ENCODE results near the gene ABTB2. TPM values are rescaled to one million over a fixed set of nuclear protein-coding genes. Genes with fewer than 3 reads are reported as not detected.

Gene ABTB2
- total and polyA plus RNA-seq, 9 of the 15 experiments (the other 6 are each of a cell fraction or from before 2014, with no cell fraction given), result 0.03 to 0.18 (median 0.12) TPM; not detected in 2

- TF ChIP-seq E2F8 (IDR thresholded peaks at IDR 0.05; ENCODE audit: low read depth, partially characterized antibody) (no peak), TAF15 (IDR thresholded peaks at IDR 0.05; ENCODE audit: low read depth, low read length) (no peak), ARID3A (IDR thresholded peaks at IDR 0.05; ENCODE audit: borderline replicate concordance, low read depth, low read length) (no peak), VEZF1 (CRISPR knock-in tag; IDR thresholded peaks at IDR 0.05) (peak; percentile 45), E2F4 (CRISPR knock-in tag; IDR thresholded peaks at IDR 0.05; ENCODE audit: low read depth) (no peak), CBX8 (IDR thresholded peaks at IDR 0.05; ENCODE audit: borderline replicate concordance, extremely low read depth, low read depth, low read length, poor library complexity, severe bottlenecking) (no peak), THRB (CRISPR knock-in tag; conservative IDR thresholded peaks at IDR 0.05) (no peak), ARID4B (CRISPR knock-in tag; IDR thresholded peaks at IDR 0.05) (no peak), ZNF174 (CRISPR knock-in tag; IDR thresholded peaks at IDR 0.05) (no peak), HDGF (IDR thresholded peaks at IDR 0.05) (peak; percentile 32; the same call in 1 of the 2 replicates), RBFOX2 (IDR thresholded peaks at IDR 0.05; ENCODE audit: low read depth, low read length) (no peak), ZFP1 (CRISPR knock-in tag; IDR thresholded peaks at IDR 0.05) (no peak), EWSR1 (IDR thresholded peaks at IDR 0.05; ENCODE audit: borderline replicate concordance, low read depth, partially characterized antibody) (no peak)
Observed at GRCh38 chr11:34242037-34242625, 115.7 kb downstream of the ABTB2 start (continued).

Data from K562 (cell line).